SU-DHL-6 (cell line): Measurements from ENCODE around the gene CPNE5.

Experiments used
- H2AFZ ChIP-seq: fragments of 200-600 bp; sonication (generic); 2 replicates; pipeline ENCODE4 v1.6.1; 2014; ENCODE audit warnings: low read depth, mild to moderate bottlenecking, moderate library complexity, mixed read lengths, antibody characterized with exemption, low read length; ENCODE audit not compliant: severe bottlenecking
- H3F3A ChIP-seq: fragments of 200-600 bp; shearing (Covaris generic); 2 replicates; pipeline ENCODE4 v1.6.0; 2016; ENCODE audit warnings: antibody characterized with exemption, mild to moderate bottlenecking; ENCODE audit not compliant: insufficient read depth
- H3K27ac ChIP-seq: fragments of 200-600 bp; sonication (generic); 2 replicates; pipeline ENCODE4 v1.5.1; 2016; ENCODE audit warnings: low read depth, mild to moderate bottlenecking, low read length, moderate library complexity, mixed read lengths
- H3K27me3 ChIP-seq: fragments of 200-600 bp; sonication (generic), shearing (Covaris generic); 2 replicates; pipeline ENCODE4 v1.6.0; 2014; ENCODE audit warnings: mild to moderate bottlenecking, low read length
- H3K36me3 ChIP-seq: fragments of 200-600 bp; sonication (generic); 2 replicates; pipeline ENCODE4 v1.6.1; 2014; ENCODE audit warnings: mild to moderate bottlenecking, low read length, mixed read lengths
- H3K4me2 ChIP-seq: fragments of 300-600, 200-600 bp; shearing (Covaris generic), sonication (generic); 2 replicates; pipeline ENCODE4 v1.6.0; 2014; ENCODE audit warnings: low read length, low read depth, mild to moderate bottlenecking; ENCODE audit not compliant: poor library complexity, severe bottlenecking
- H3K4me3 ChIP-seq: fragments of 200-600 bp; sonication (generic); 2 replicates; pipeline ENCODE4 v1.5.1; 2014; ENCODE audit warnings: antibody characterized with exemption, low read length, mild to moderate bottlenecking, mixed read lengths; ENCODE audit not compliant: insufficient read depth, poor library complexity, severe bottlenecking
- H3K79me2 ChIP-seq: fragments of 200-600 bp; sonication (generic); 2 replicates; pipeline ENCODE4 v1.6.1; 2014; ENCODE audit warnings: mild to moderate bottlenecking, low read length, moderate library complexity; ENCODE audit not compliant: insufficient read depth
- H3K9ac ChIP-seq: fragments of 200-600 bp; sonication (generic); 2 replicates; pipeline ENCODE4 v1.7.0; 2014; ENCODE audit warnings: mild to moderate bottlenecking, low read length
- H3K9me2 ChIP-seq: fragments of 200-600 bp; sonication (generic); replicated peaks from 2 replicates; pipeline ENCODE4 v1.6.1; 2014; ENCODE audit warnings: low read length; ENCODE audit not compliant: insufficient read depth
- H3K9me3 ChIP-seq: fragments of 200-600 bp; sonication (generic); 2 replicates; pipeline ENCODE4 v1.6.1; 2014; ENCODE audit warnings: low read length, mixed read lengths; ENCODE audit not compliant: insufficient read depth
- H4K20me1 ChIP-seq: fragments of 200-600 bp; sonication (generic); 2 replicates; pipeline ENCODE4 v1.6.1; 2014; ENCODE audit warnings: low read depth, mild to moderate bottlenecking, antibody characterized with exemption, low read length, moderate library complexity, mixed read lengths
- CTCF ChIP-seq: fragments of 200-600 bp; sonication (generic); IDR thresholded peaks from one replicate; pipeline ENCODE4 v1.5.1; 2017; ENCODE audit warnings: antibody characterized with exemption, mild to moderate bottlenecking, low read length, moderate library complexity; ENCODE audit not compliant: insufficient read depth, poor library complexity, severe bottlenecking
- EZH2phosphoT487 ChIP-seq: fragments of 200-600 bp; sonication (generic), shearing (Covaris generic); conservative IDR thresholded peaks from 2 replicates; pipeline ENCODE4 v1.6.1; 2018; ENCODE audit warnings: mild to moderate bottlenecking, antibody characterized with exemption, low read length, moderate library complexity, mixed read lengths

CPNE5 gene

GRCh38 chr6:36777801-36778200, 61.4 kb downstream of the CPNE5 start:
- TF ChIP-seq EZH2phosphoT487 (no peak), CTCF (no peak)
- H3K79me2 ChIP-seq: no peaks in the 10 kb centered on the region
- no peaks in the 10 kb centered on the region for H3K27me3 ChIP-seq
- no peaks in the 10 kb centered on the region for H3K9me2 ChIP-seq
- H3K4me2 ChIP-seq: no peak overlapping the region
- H2AFZ ChIP-seq: no peak overlapping the region
- no peak overlapping the region for H3K27ac ChIP-seq
- H3K36me3 ChIP-seq: no peaks in the 10 kb centered on the region
- H3K9ac ChIP-seq: no peak overlapping the region
- H3K9me3 ChIP-seq: no peaks in the 10 kb centered on the region
- no peaks in the 10 kb centered on the region for H4K20me1 ChIP-seq
- no peak overlapping the region for H3K4me3 ChIP-seq
- no peaks in the 10 kb centered on the region for H3F3A ChIP-seq

- H3K27ac ChIP-seq: no peak overlapping the region
- H3K27me3 ChIP-seq: no peaks in the 10 kb centered on the region
Measured at GRCh38 chr6:36776167-36776566, 63.1 kb downstream of the CPNE5 start.

DNA sequence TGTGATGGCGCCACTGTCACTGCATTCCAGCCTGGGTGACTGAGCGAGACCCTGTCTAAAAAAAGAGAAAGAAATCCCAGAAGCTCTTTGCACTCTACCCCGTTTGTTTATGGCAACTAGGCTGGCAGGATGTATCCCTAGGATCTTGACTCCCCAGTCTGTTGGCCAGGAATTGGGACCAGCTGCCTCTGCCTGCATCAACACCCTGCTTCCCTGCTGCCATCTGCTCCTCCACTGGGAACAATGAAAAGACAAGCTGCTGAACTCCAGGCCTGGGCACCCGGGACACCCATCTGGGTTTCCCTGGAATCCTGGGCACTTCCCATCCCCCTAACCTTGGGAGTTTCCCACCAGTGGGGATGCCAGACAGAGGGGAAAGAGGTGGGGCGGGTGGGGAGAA, 64.9 kb downstream of the CPNE5 start:
- Histone ChIP-seq H3K27me3 (no peaks in the 10 kb centered on the region), H3K36me3 (no peaks in the 10 kb centered on the region), H3K79me2 (no peaks in the 10 kb centered on the region), H3K9me3 (no peaks in the 10 kb centered on the region), H3K27ac (no peak overlapping the region), H2AFZ (no peak overlapping the region), H4K20me1 (no peaks in the 10 kb centered on the region), H3F3A (no peaks in the 10 kb centered on the region), H3K9me2 (no peaks in the 10 kb centered on the region), H3K4me2 (no peak overlapping the region), H3K4me3 (no peak overlapping the region), H3K9ac (no peak overlapping the region)
- no peak for TF ChIP-seq CTCF
- no peak for TF ChIP-seq EZH2phosphoT487

More at GRCh38 chr6:36776167-36776566, 63.1 kb downstream of the CPNE5 start:
- TF ChIP-seq CTCF (no peak), EZH2phosphoT487 (no peak)
- Histone ChIP-seq H3K79me2 (no peaks in the 10 kb centered on the region), H3K4me2 (no peak overlapping the region), H2AFZ (no peak overlapping the region), H3F3A (no peaks in the 10 kb centered on the region), H3K36me3 (no peaks in the 10 kb centered on the region), H3K9me3 (no peaks in the 10 kb centered on the region), H3K9ac (no peak overlapping the region), H3K4me3 (no peak overlapping the region), H4K20me1 (no peaks in the 10 kb centered on the region), H3K9me2 (no peaks in the 10 kb centered on the region)
